Neural cell (in vitro differentiated cells): ENCODE data around the gene IHH. TPM values are rescaled to one million over a fixed set of nuclear protein-coding genes. Genes with fewer than 3 reads are reported as not detected.

Experiments used
- H2AFZ ChIP-seq: fragments of 200-600, 300-800 bp; sonication (generic), shearing (Covaris generic); 2 replicates; pipeline ENCODE4 v1.6.0; 2014; ENCODE audit warnings: low read depth, mild to moderate bottlenecking, antibody characterized with exemption, low read length, moderate library complexity
- H3F3A ChIP-seq: fragments of 200-600 bp; shearing (Covaris generic); 2 replicates; pipeline ENCODE4 v1.6.1; 2016; ENCODE audit warnings: mild to moderate bottlenecking, moderate library complexity, mixed read lengths, antibody characterized with exemption, low read length; ENCODE audit not compliant: insufficient read depth, poor library complexity, severe bottlenecking
- H3K27ac ChIP-seq: fragments of 200-600, 300-800 bp; sonication (generic), shearing (Covaris generic); 2 replicates; pipeline ENCODE4 v1.5.1; 2014; ENCODE audit warnings: mild to moderate bottlenecking, low read length, moderate library complexity
- H3K27me3 ChIP-seq: fragments of 300-800, 200-600 bp; sonication (generic), shearing (Covaris generic); 2 replicates; pipeline ENCODE4 v1.6.0; 2014; ENCODE audit warnings: mild to moderate bottlenecking, low read depth, low read length, moderate library complexity; ENCODE audit not compliant: insufficient read depth
- H3K36me3 ChIP-seq: fragments of 300-800, 200-600 bp; sonication (generic), shearing (Covaris generic); 2 replicates; pipeline ENCODE4 v1.5.1; 2014; ENCODE audit warnings: mild to moderate bottlenecking, antibody characterized with exemption, low read length, moderate library complexity; ENCODE audit not compliant: insufficient read depth
- H3K4me2 ChIP-seq: fragments of 300-800, 200-600 bp; sonication (generic), shearing (Covaris generic); 2 replicates; pipeline ENCODE4 v1.6.0; 2014; ENCODE audit warnings: mild to moderate bottlenecking, low read length
- H3K4me3 ChIP-seq: fragments of 300-800, 200-600 bp; sonication (generic), shearing (Covaris generic); 2 replicates; pipeline ENCODE4 v1.5.1; 2014; ENCODE audit warnings: mild to moderate bottlenecking, low read length, moderate library complexity
- H3K79me2 ChIP-seq: fragments of 200-600 bp; shearing (Covaris generic); replicated peaks from 2 replicates; pipeline ENCODE4 v1.6.0; 2014; ENCODE audit warnings: mild to moderate bottlenecking, low read length, moderate library complexity; ENCODE audit not compliant: insufficient read depth
- H3K9ac ChIP-seq: fragments of 300-800, 200-600 bp; sonication (generic), shearing (Covaris generic); 2 replicates; pipeline ENCODE4 v1.6.1; 2016; ENCODE audit warnings: mild to moderate bottlenecking, low read length, mixed read lengths
- H3K9me2 ChIP-seq: fragments of 200-600 bp; shearing (Covaris generic); 2 replicates; pipeline ENCODE4 v1.6.1; 2016; ENCODE audit warnings: mild to moderate bottlenecking, low read length, mixed read lengths; ENCODE audit not compliant: insufficient read depth
- H3K9me3 ChIP-seq: fragments of 200-600, 300-800 bp; sonication (generic), shearing (Covaris generic); 2 replicates; pipeline ENCODE4 v1.6.1; 2016; ENCODE audit warnings: mild to moderate bottlenecking, mixed run types, low read length, moderate library complexity, mixed read lengths
- H4K20me1 ChIP-seq: fragments of 200-600 bp; shearing (Covaris generic); 2 replicates; pipeline ENCODE4 v1.6.1; 2016; ENCODE audit warnings: mild to moderate bottlenecking, mixed run types; ENCODE audit not compliant: insufficient read depth
- CTCF ChIP-seq: fragments of 450-650 bp; IDR thresholded peaks from 2 replicates; pipeline ENCODE4 v1.5.1; 2014; ENCODE audit warnings: antibody characterized with exemption, mild to moderate bottlenecking, moderate library complexity; ENCODE audit not compliant: poor library complexity, severe bottlenecking
- EP300 ChIP-seq: fragments of 450-650 bp; conservative IDR thresholded peaks from 2 replicates; pipeline ENCODE4 v1.6.1; 2014; ENCODE audit warnings: antibody characterized with exemption, mild to moderate bottlenecking, moderate library complexity; ENCODE audit not compliant: poor library complexity, severe bottlenecking
- EZH2 ChIP-seq: fragments of 200-600, 300-800 bp; shearing (Covaris generic), sonication (generic); IDR thresholded peaks from 2 replicates; pipeline ENCODE4 v1.6.1; 2014; ENCODE audit warnings: antibody characterized with exemption, low read length, borderline replicate concordance, mild to moderate bottlenecking; ENCODE audit not compliant: insufficient read depth, poor library complexity, severe bottlenecking
- MXI1 ChIP-seq: fragments of 450-650 bp; conservative IDR thresholded peaks from 2 replicates; pipeline ENCODE4 v1.6.1; 2014; ENCODE audit warnings: antibody characterized with exemption, mild to moderate bottlenecking; ENCODE audit not compliant: poor library complexity, severe bottlenecking
- POLR2AphosphoS5 ChIP-seq: IDR thresholded peaks from 2 replicates; pipeline ENCODE4 v1.6.1; 2012
- RAD21 ChIP-seq: fragments of 450-650 bp; conservative IDR thresholded peaks from 2 replicates; pipeline ENCODE4 v1.6.1; 2014; ENCODE audit warnings: antibody characterized with exemption, mild to moderate bottlenecking, moderate library complexity
- REST ChIP-seq: IDR thresholded peaks from 2 replicates; pipeline ENCODE4 v1.6.1; 2012; ENCODE audit warnings: borderline replicate concordance
- SMC3 ChIP-seq: fragments of 450-650 bp; conservative IDR thresholded peaks from 2 replicates; pipeline ENCODE4 v1.6.1; 2014; ENCODE audit warnings: antibody characterized with exemption, mild to moderate bottlenecking, moderate library complexity; ENCODE audit not compliant: poor library complexity
- TAF1 ChIP-seq: IDR thresholded peaks from 2 replicates; pipeline ENCODE4 v1.6.1; 2012; ENCODE audit warnings: low read depth
- polyA plus RNA-seq: library from polyadenylated mRNA; depleted of rRNA; stranded (reverse); fragments of >200 nt; gene quantifications from 2 replicates; pipeline ENCODE4 v1.2.3, GENCODE V29; 2014

Gene IHH
- polyA plus RNA-seq, 1 donor from 2014 or later: not detected

- H3K9ac ChIP-seq: no peak overlapping the region
- H3K4me2 ChIP-seq: no peak overlapping the region
- H3F3A ChIP-seq: no peaks in the 10 kb centered on the region
- H3K27ac ChIP-seq: no peak overlapping the region
- TF ChIP-seq SMC3: no peak
- TF ChIP-seq MXI1: no peak
- no peak for TF ChIP-seq TAF1
- no peak for TF ChIP-seq CTCF
- no peak for TF ChIP-seq RAD21
- TF ChIP-seq EZH2: no peak
- TF ChIP-seq REST: no peak
- no peak for TF ChIP-seq EP300
- no peak for TF ChIP-seq POLR2AphosphoS5
- H3K79me2 ChIP-seq: no peaks in the 10 kb centered on the region
- H2AFZ ChIP-seq: no peak overlapping the region
- no peak overlapping the region for H3K4me3 ChIP-seq
- H3K27me3 ChIP-seq: no peaks in the 10 kb centered on the region
- H3K9me2 ChIP-seq: no peaks in the 10 kb centered on the region
- no peaks in the 10 kb centered on the region for H3K9me3 ChIP-seq
- no peaks in the 10 kb centered on the region for H3K36me3 ChIP-seq
- H4K20me1 ChIP-seq: no peaks in the 10 kb centered on the region
These were observed 10.6 kb upstream of the IHH start for GRCh38 chr2:219071131-219071816.

GRCh38 chr2:219065484-219065883 lies 4.8 kb upstream of the IHH start:
- Histone ChIP-seq H3K4me2 (no peak overlapping the region), H3K27me3 (peaks cover 45% of the 10 kb centered on the region), H4K20me1 (no peaks in the 10 kb centered on the region), H3K79me2 (no peaks in the 10 kb centered on the region), H3K27ac (no peak overlapping the region), H3K4me3 (no peak overlapping the region), H3K9me3 (no peaks in the 10 kb centered on the region), H3K36me3 (no peaks in the 10 kb centered on the region), H3K9ac (no peak overlapping the region), H3K9me2 (no peaks in the 10 kb centered on the region), H2AFZ (no peak overlapping the region), H3F3A (no peaks in the 10 kb centered on the region)
- TF ChIP-seq CTCF (no peak), SMC3 (no peak), RAD21 (no peak), EP300 (no peak), EZH2 (no peak), MXI1 (no peak), REST (no peak), TAF1 (no peak), POLR2AphosphoS5 (no peak)
